ENCODE data around the gene LRRC8A. TPM values are rescaled to one million over a fixed set of nuclear protein-coding genes. Genes with fewer than 3 reads are reported as not detected.
"Not testable (repeated sequence)": the region's sequence is repeated elsewhere in the genome, so short reads cannot be mapped to it uniquely, and the experiment has no call there.

LRRC8A gene
- total and polyA plus RNA-seq, 2 of the 8 experiments (the other 6 are each of a cell fraction or from before 2014, with no cell fraction given): 103 to 111 TPM

GRCh38 chr9:128851024-128851423, 30.9 kb upstream of the LRRC8A start:
- not testable (repeated sequence) for H3K27ac ChIP-seq (ENCODE audit: low read depth, low read length); H2BK12ac ChIP-seq (ENCODE audit: low read depth, low read length); FAIRE-seq; H2BK5ac ChIP-seq (ENCODE audit: low read depth, low read length); H3K23me2 ChIP-seq (ENCODE audit: low read depth, low read length); H3K4me2 ChIP-seq (ENCODE audit: insufficient read depth in 1 of 2, low read depth in 2 of 2, low read length in 2 of 2); H2AK5ac ChIP-seq (ENCODE audit: low read depth, low read length); H4K91ac ChIP-seq (replicated peaks; ENCODE audit: insufficient read length, low read length); DNase-seq (ENCODE audit: low read depth in 1 of 2, low spot score in 2 of 2); H2BK20ac ChIP-seq (ENCODE audit: low read length); H3K36me3 ChIP-seq (ENCODE audit: control insufficient read depth in 2 of 4, insufficient read depth in 4 of 4, low read length in 3 of 4); H3K23ac ChIP-seq (ENCODE audit: insufficient read length); H4K8ac ChIP-seq (ENCODE audit: extremely low read depth, insufficient read depth, low read length); H4K5ac ChIP-seq (ENCODE audit: insufficient read length, low read depth, low read length); H3K4me1 ChIP-seq (replicated peaks in 1 of 4; ENCODE audit: control insufficient read depth in 3 of 4, insufficient read depth in 4 of 4, low read length in 3 of 4); H3K79me1 ChIP-seq (ENCODE audit: low read depth, low read length); H2AFZ ChIP-seq (ENCODE audit: low read length); H3K9ac ChIP-seq (replicated peaks in 1 of 4; ENCODE audit: extremely low read depth in 1 of 4, low read depth in 3 of 4, low read length in 3 of 4); H3K14ac ChIP-seq (ENCODE audit: insufficient read length); H3K79me2 ChIP-seq (ENCODE audit: control insufficient read depth in 1 of 2, insufficient read depth in 2 of 2, low read length in 2 of 2); H3K27me3 ChIP-seq (replicated peaks in 1 of 4; ENCODE audit: control insufficient read depth in 3 of 4, extremely low read depth in 1 of 4, insufficient read depth in 3 of 4, low read length in 3 of 4); H3K4ac ChIP-seq (replicated peaks; ENCODE audit: insufficient read length, low read depth, low read length); H3K18ac ChIP-seq (ENCODE audit: extremely low read depth, low read length); H3K56ac ChIP-seq (replicated peaks; ENCODE audit: insufficient read length, low read depth, low read length); H4K20me1 ChIP-seq (replicated peaks in 1 of 2; ENCODE audit: control insufficient read depth in 1 of 2, insufficient read depth in 2 of 2, low read length in 2 of 2); H2BK15ac ChIP-seq (ENCODE audit: low read length); H2BK120ac ChIP-seq (replicated peaks; ENCODE audit: low read depth, low read length); H3K4me3 ChIP-seq (ENCODE audit: extremely low read depth in 1 of 4, insufficient read depth in 2 of 4, low read depth in 3 of 4, low read length in 4 of 4)
- CTCF ChIA-PET (ENCODE audit: partially characterized antibody): interaction anchor here (0.8 to 4.3 kb wide), 8 partner anchors 11 to 156 kb away, joined by 3 to 44 read pairs (median 4); no protein-coding TSS in a partner anchor
- WGBS, 2 experiments (ENCODE audit: extremely low coverage in 1 of 2, insufficient coverage in 1 of 2, insufficient read length in 1 of 2, insufficient replicate concordance in 2 of 2, low coverage in 1 of 2, low lambda C conversion rate in 2 of 2, missing lambda C conversion rate in 1 of 2): 85% methylated on average over 10 of the region's 10 CpGs; no CpG with 5 or more reads in 1 of the 2 experiments
- POLR2A ChIA-PET (ENCODE audit: partially characterized antibody): interaction anchor here (1.4 kb wide), 1 partner anchor 30 kb away, joined by 3 read pairs; no protein-coding TSS in a partner anchor
- peaks cover 8 to 12% of the 10 kb centered on the region in 2 experiments; a peak in 3 of 4 replicates for H3K9me3 ChIP-seq (ENCODE audit: insufficient read depth in 2 of 2, low read depth in 1 of 2, low read length in 1 of 2)
